Pancreas (tissue), 10 donors: ENCODE measurements around the gene ACTN4. TPM values are rescaled to one million over a fixed set of nuclear protein-coding genes. Genes with fewer than 3 reads are reported as not detected.

Source experiments
- ATAC-seq, 4 donors: fragments of 200-7000 bp; cut with Tn5 transposase; one replicate each; pipeline versions ENCODE4 v1.8.0 to v1.9.1; 2020; ENCODE audit warnings: mild to moderate bottlenecking in 4 of 4, moderate library complexity in 4 of 4
- DNase-seq, 6 donors: peaks; one replicate each; pipeline ENCODE4 v3.0.0-alpha.2; 2020
- FAIRE-seq: peaks from 2 replicates; lab custom pipeline; 2012; peaks lifted over from hg19 to GRCh38; lab: Jason Lieb, UNC
- H3K27ac ChIP-seq, 4 donors: fragments of 200-600 bp; sonication (generic); 1 replicate in 3 of 4; 2 replicates in 1 of 4; pipeline versions ENCODE4 v1.5.0 to v1.8.0; 2020
- H3K27me3 ChIP-seq, 4 donors: fragments of 200-600 bp; one replicate each; pipeline ENCODE4 v1.8.0; 2021
- H3K36me3 ChIP-seq, 3 donors: fragments of 200-600 bp; sonication (generic) in 1 of 3; one replicate each; pipeline versions ENCODE4 v1.5.0 to v1.8.0; 2020 to 2021
- H3K4me1 ChIP-seq, 3 donors: fragments of 200-600 bp; one replicate each; pipeline ENCODE4 v1.8.0; 2021
- H3K4me3 ChIP-seq, 4 donors: fragments of 200-600 bp; sonication (generic) in 2 of 4; one replicate each; pipeline versions ENCODE4 v1.5.0 to v1.8.0; 2020 to 2021
- H3K9me3 ChIP-seq, 4 donors: fragments of 200-600 bp; one replicate each; pipeline ENCODE4 v1.8.0; 2021
- CTCF ChIP-seq, 4 donors: fragments of 200-600 bp; sonication (generic) in 3 of 4; IDR thresholded peaks; one replicate each; pipeline versions ENCODE4 v1.5.0 to v1.8.0; 2021; ENCODE audit warnings: antibody characterized with exemption in 4 of 4
- whole genome bisulfite sequencing, 2 donors: extraction: QIAGEN DNeasy Blood & Tissue Kit; methylation state at CpG; one replicate each; pipeline ENCODE4 v1.1.7; 2013; 5-methylcytosine and 5-hydroxymethylcytosine counted together
- intact Hi-C, 3 donors: fragments of 100-400 bp; cut with DNase I; formaldehyde crosslinking; loops; one replicate each; pipeline versions ENCODE4 v1.11.1 to v1.14.2; 2022
- polyA plus RNA-seq, 2 donors: library from polyadenylated mRNA; stranded (reverse); fragments of 200-250 nt; gene quantifications; one replicate each; pipeline ENCODE4 v1.2.3, GENCODE V29; 2013
- total RNA-seq, 6 donors: library from RNA; stranded (reverse); fragmentation: NEBNext Ultra II Directional in 4 of 6; extraction: Animal tissue kit (Norgen Biotek cat#: 25700) in 4 of 6; gene quantifications; one replicate each; pipeline versions ENCODE4 v1.2.1 to v1.2.4, GENCODE V29; 2021 to 2023
- donor health status: healthy with polysubstance abuse.
- donor health status: DM: no; HTN: no; CAD: no; lungs with moderate emphysema.
- donor health status: DM: no; HTN: no; CAD: no.
- donor health status: control.
- donor health status: control.
- donor health status: Bipolar disorder and iron deficiency.
- donor health status: DM: yes; HTN: yes; CAD: no.
- donor health status: DM: no; HTN: no; CAD: no.
- donor health status: DM: no; HTN: no; CAD: no.
- donor health status: DM: yes; HTN: yes; CAD: no.

ACTN4 gene
- total and polyA plus RNA-seq, 8 donors, result 98.2 to 284 (median 187) TPM

GRCh38 chr19:38736413-38737280 is 89.2 kb downstream of the ACTN4 start:
- no peak for TF ChIP-seq CTCF (IDR thresholded peaks at IDR 0.05)
- Histone ChIP-seq H3K27ac (peak overlapping the region; percentile 63 to 74 (median 66)), H3K9me3 (no peaks in the 10 kb centered on the region), H3K4me1 (peaks cover 8 to 11% (median 11%) of the 10 kb centered on the region in 3 donors), H3K27me3 (no peaks in the 10 kb centered on the region), H3K4me3 (peak overlapping the region in 3 of 4 donors; percentile 14 to 52 (median 44)), H3K36me3 (no peaks in the 10 kb centered on the region)
- no peak for FAIRE-seq
- ATAC-seq, result peak; percentile 33 to 62 (median 50)
- WGBS, 2 donors, result 17 to 18% methylated on average over 33 to 36 of the region's 36 CpGs
- DNase-seq, result peak; percentile 63 to 90 (median 82)
- intact Hi-C loops, result no loop called here

- DNase-seq, result peak in 5 of 6 donors; percentile 33 to 67 (median 46)
- FAIRE-seq, result no peak
Measured at GRCh38 chr19:38737281-38737865, 89.9 kb downstream of the ACTN4 start.

GRCh38 chr19:38737921-38738737 is 90.7 kb downstream of the ACTN4 start:
- no peak for TF ChIP-seq CTCF (IDR thresholded peaks at IDR 0.05)
- FAIRE-seq, result no peak
- intact Hi-C loops, result no loop called here
- DNase-seq, result peak in 2 of 6 donors; percentile 41 to 66
- H3K27ac ChIP-seq, result no peak overlapping the region
- no peak for ATAC-seq
- H3K9me3 ChIP-seq, result no peaks in the 10 kb centered on the region
- WGBS, 2 donors, result 95 to 96% methylated on average over 21 of the region's 21 CpGs
- H3K4me3 ChIP-seq, result no peak overlapping the region
- no peaks in the 10 kb centered on the region for H3K27me3 ChIP-seq
- no peaks in the 10 kb centered on the region for H3K36me3 ChIP-seq
- no peaks in the 10 kb centered on the region for H3K4me1 ChIP-seq

More at GRCh38 chr19:38737281-38737865, 89.9 kb downstream of the ACTN4 start:
- intact Hi-C loops, result no loop called here
- ATAC-seq, result no peak
- 63 to 74% methylated on average over 18 to 22 of the region's 22 CpGs for WGBS, 2 donors
- no peaks in the 10 kb centered on the region for H3K27me3 ChIP-seq
- TF ChIP-seq CTCF (IDR thresholded peaks at IDR 0.05), result no peak
- no peaks in the 10 kb centered on the region for H3K36me3 ChIP-seq
- H3K4me3 ChIP-seq, result no peak overlapping the region
- H3K9me3 ChIP-seq, result no peaks in the 10 kb centered on the region
- H3K27ac ChIP-seq, result peak overlapping the region in 1 of 4 donors; percentile 1
- peaks cover 2 to 4% (median 4%) of the 10 kb centered on the region in 3 donors for H3K4me1 ChIP-seq

GRCh38 chr19:38739440-38740256 is 92.2 kb downstream of the ACTN4 start:
- H3K27ac ChIP-seq, result no peak overlapping the region
- H3K9me3 ChIP-seq, result no peaks in the 10 kb centered on the region
- no peaks in the 10 kb centered on the region for H3K27me3 ChIP-seq
- intact Hi-C loops, result no loop called here
- no peaks in the 10 kb centered on the region for H3K4me1 ChIP-seq
- ATAC-seq (no peak), FAIRE-seq (no peak), DNase-seq (peak in 2 of 6 donors; percentile 30 to 56)
- TF ChIP-seq CTCF (IDR thresholded peaks at IDR 0.05), result no peak
- no peaks in the 10 kb centered on the region for H3K36me3 ChIP-seq
- 88 to 93% methylated on average over 16 of the region's 16 CpGs for WGBS, 2 donors
- no peak overlapping the region for H3K4me3 ChIP-seq
